NOMO-1 treated with DMSO at 0.1 percent for 48 hours (cell line): ENCODE data around the gene NDUFB10.

Experiments used
- DNase-seq: peaks from one replicate; lab custom pipeline; 2025; ENCODE audit not compliant: unreplicated experiment; lab: John Stamatoyannopoulos, UW

The NDUFB10 gene

GRCh38 chr16:1983544-1984346, 24.4 kb downstream of the NDUFB10 start, which contains the start of gene GFER:
Gene GFER (plus strand): TSS chr16:1984193. CDS start chr16:1984219, 26 bp downstream.
- peak; percentile 86 for DNase-seq

GRCh38 chr16:1984347-1985225, 25.2 kb downstream of the NDUFB10 start:
- no peak for DNase-seq

GRCh38 chr16:1985466-1986150, 26.3 kb downstream of the NDUFB10 start:
- no peak for DNase-seq

- DNase-seq: no peak
Measured at GRCh38 chr16:1987198-1987597, 27.9 kb downstream of the NDUFB10 start.

GRCh38 chr16:1989209-1990100, 30.1 kb downstream of the NDUFB10 start, which contains the start of gene SYNGR3:
Gene SYNGR3 (plus strand): TSS chr16:1989970. CDS start chr16:1990103, 133 bp downstream.
- DNase-seq: no peak

GRCh38 chr16:1990101-1990350, 30.7 kb downstream of the NDUFB10 start:
- no peak for DNase-seq

GRCh38 chr16:1990351-1991134, 31.2 kb downstream of the NDUFB10 start:
- no peak for DNase-seq

GRCh38 chr16:1991135-1991551, 31.8 kb downstream of the NDUFB10 start:
- no peak for DNase-seq

GRCh38 chr16:1991588-1991947, 32.2 kb downstream of the NDUFB10 start:
- no peak for DNase-seq

- DNase-seq: peak; percentile 80
Measured at GRCh38 chr16:1991948-1992703, 32.8 kb downstream of the NDUFB10 start.

GRCh38 chr16:1992704-1993317, 33.5 kb downstream of the NDUFB10 start:
- no peak for DNase-seq

- DNase-seq: no peak
Measured at GRCh38 chr16:1993731-1994131, 34.4 kb downstream of the NDUFB10 start.

- no peak for DNase-seq
Measured at GRCh38 chr16:1997494-1998359, 38.4 kb downstream of the NDUFB10 start.

- DNase-seq: no peak
Measured at GRCh38 chr16:1998360-1998835, 39.1 kb downstream of the NDUFB10 start.

GRCh38 chr16:1998852-1999801, 39.8 kb downstream of the NDUFB10 start:
- no peak for DNase-seq

GRCh38 chr16:1999866-2000514, 40.7 kb downstream of the NDUFB10 start:
- DNase-seq: no peak
